ENCODE measurements around the gene ZNF212.

ZNF212 gene

GRCh38 chr7:149255174-149255573 lies 15.7 kb downstream of the ZNF212 start:
- peaks cover 3 to 66% of the 10 kb centered on the region in 2 experiments; a peak in 2 of 3 replicates for H3K36me3 ChIP-seq (ENCODE audit: control insufficient read depth in 2 of 2, insufficient read depth in 1 of 2, low read length in 2 of 2)
- H3K9me3 ChIP-seq (ENCODE audit: control insufficient read depth, insufficient read depth, low read depth, low read length): no peaks in the 10 kb centered on the region
- H3K27ac ChIP-seq (ENCODE audit: extremely low read depth, low read depth, low read length): no peak overlapping the region
- no peak overlapping the region for H3K4me3 ChIP-seq (ENCODE audit: low read depth, low read length)
- ChIA-PET CTCF (interaction anchor here (0.7 kb wide), 1 partner anchor 222 kb away, joined by 3 read pairs; no protein-coding TSS in a partner anchor), POLR2A (no interaction called here)
- TF ChIP-seq, protein P1, sequence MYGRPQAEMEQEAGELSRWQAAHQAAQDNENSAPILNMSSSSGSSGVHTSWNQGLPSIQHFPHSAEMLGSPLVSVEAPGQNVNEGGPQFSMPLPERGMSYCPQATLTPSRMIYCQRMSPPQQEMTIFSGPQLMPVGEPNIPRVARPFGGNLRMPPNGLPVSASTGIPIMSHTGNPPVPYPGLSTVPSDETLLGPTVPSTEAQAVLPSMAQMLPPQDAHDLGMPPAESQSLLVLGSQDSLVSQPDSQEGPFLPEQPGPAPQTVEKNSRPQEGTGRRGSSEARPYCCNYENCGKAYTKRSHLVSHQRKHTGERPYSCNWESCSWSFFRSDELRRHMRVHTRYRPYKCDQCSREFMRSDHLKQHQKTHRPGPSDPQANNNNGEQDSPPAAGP (tag by site-specific recombination; IDR thresholded peaks at IDR 0.05): no peak
- no peak for TF ChIP-seq ZNF423 (tag by site-specific recombination; IDR thresholded peaks at IDR 0.05)
- no peak for TF ChIP-seq ZNF626 (tag by site-specific recombination; IDR thresholded peaks at IDR 0.05)
- TF ChIP-seq, protein P2, sequence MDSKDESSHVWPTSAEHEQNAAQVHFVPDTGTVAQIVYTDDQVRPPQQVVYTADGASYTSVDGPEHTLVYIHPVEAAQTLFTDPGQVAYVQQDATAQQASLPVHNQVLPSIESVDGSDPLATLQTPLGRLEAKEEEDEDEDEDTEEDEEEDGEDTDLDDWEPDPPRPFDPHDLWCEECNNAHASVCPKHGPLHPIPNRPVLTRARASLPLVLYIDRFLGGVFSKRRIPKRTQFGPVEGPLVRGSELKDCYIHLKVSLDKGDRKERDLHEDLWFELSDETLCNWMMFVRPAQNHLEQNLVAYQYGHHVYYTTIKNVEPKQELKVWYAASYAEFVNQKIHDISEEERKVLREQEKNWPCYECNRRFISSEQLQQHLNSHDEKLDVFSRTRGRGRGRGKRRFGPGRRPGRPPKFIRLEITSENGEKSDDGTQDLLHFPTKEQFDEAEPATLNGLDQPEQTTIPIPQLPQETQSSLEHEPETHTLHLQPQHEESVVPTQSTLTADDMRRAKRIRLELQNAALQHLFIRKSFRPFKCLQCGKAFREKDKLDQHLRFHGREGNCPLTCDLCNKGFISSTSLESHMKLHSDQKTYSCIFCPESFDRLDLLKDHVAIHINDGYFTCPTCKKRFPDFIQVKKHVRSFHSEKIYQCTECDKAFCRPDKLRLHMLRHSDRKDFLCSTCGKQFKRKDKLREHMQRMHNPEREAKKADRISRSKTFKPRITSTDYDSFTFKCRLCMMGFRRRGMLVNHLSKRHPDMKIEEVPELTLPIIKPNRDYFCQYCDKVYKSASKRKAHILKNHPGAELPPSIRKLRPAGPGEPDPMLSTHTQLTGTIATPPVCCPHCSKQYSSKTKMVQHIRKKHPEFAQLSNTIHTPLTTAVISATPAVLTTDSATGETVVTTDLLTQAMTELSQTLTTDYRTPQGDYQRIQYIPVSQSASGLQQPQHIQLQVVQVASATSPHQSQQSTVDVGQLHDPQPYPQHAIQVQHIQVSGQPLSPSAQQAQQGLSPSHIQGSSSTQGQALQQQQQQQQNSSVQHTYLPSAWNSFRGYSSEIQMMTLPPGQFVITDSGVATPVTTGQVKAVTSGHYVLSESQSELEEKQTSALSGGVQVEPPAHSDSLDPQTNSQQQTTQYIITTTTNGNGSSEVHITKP (tag by site-specific recombination; IDR thresholded peaks at IDR 0.05): no peak
- no peak for TF ChIP-seq ZNF658 (tag by site-specific recombination; IDR thresholded peaks at IDR 0.05)
- no peak for TF ChIP-seq ZNF248 (tag by site-specific recombination; IDR thresholded peaks at IDR 0.05)
- no peak for TF ChIP-seq ZNF701 (tag by site-specific recombination; IDR thresholded peaks at IDR 0.05)
- TF ChIP-seq ZNF530 (tag by site-specific recombination; IDR thresholded peaks at IDR 0.05; ENCODE audit: low read depth): no peak
- no peak for TF ChIP-seq ZNF302 (tag by site-specific recombination; IDR thresholded peaks at IDR 0.05; ENCODE audit: low read depth)
- TF ChIP-seq SCRT1 (tag by site-specific recombination; IDR thresholded peaks at IDR 0.05; ENCODE audit: borderline replicate concordance): no peak
- no peak for TF ChIP-seq ZNF202 (tag by site-specific recombination; IDR thresholded peaks at IDR 0.05; ENCODE audit: borderline replicate concordance)
- no peaks in the 10 kb centered on the region for H3K4me1 ChIP-seq (ENCODE audit: control insufficient read depth, insufficient read depth, low read length)

GRCh38 chr7:149256568-149256967 lies 17.1 kb downstream of the ZNF212 start:
- TF ChIP-seq SCRT1 (tag by site-specific recombination; IDR thresholded peaks at IDR 0.05; ENCODE audit: borderline replicate concordance): peak; percentile 79
- no peak for TF ChIP-seq ZXDB (tag by site-specific recombination; IDR thresholded peaks at IDR 0.05)
- no peak for TF ChIP-seq ZNF629 (tag by site-specific recombination; IDR thresholded peaks at IDR 0.05)
- peak; percentile 94 for TF ChIP-seq SCRT2 (tag by site-specific recombination; IDR thresholded peaks at IDR 0.05)
- TF ChIP-seq GLIS2 (tag by site-specific recombination; IDR thresholded peaks at IDR 0.05): no peak
- CTCF ChIA-PET: no interaction called here
- POLR2A ChIA-PET: no interaction called here
- no peak overlapping the region for H3K4me3 ChIP-seq (ENCODE audit: low read depth, low read length)
- no peaks in the 10 kb centered on the region for H3K4me1 ChIP-seq (ENCODE audit: control insufficient read depth, insufficient read depth, low read length)
- no peak overlapping the region for H3K27ac ChIP-seq (ENCODE audit: extremely low read depth, low read depth, low read length)
- no peaks in the 10 kb centered on the region for H3K9me3 ChIP-seq (ENCODE audit: control insufficient read depth, insufficient read depth, low read depth, low read length)
- peaks cover 0 to 55% of the 10 kb centered on the region in 2 experiments; a peak in 2 of 3 replicates for H3K36me3 ChIP-seq (ENCODE audit: control insufficient read depth in 2 of 2, insufficient read depth in 1 of 2, low read length in 2 of 2)

- H3K36me3 ChIP-seq (ENCODE audit: control insufficient read depth in 2 of 2, insufficient read depth in 1 of 2, low read length in 2 of 2): peaks cover 0 to 49% of the 10 kb centered on the region in 2 experiments; a peak in 1 of 3 replicates
- H3K9me3 ChIP-seq (ENCODE audit: control insufficient read depth, insufficient read depth, low read depth, low read length): no peaks in the 10 kb centered on the region
- H3K4me1 ChIP-seq (ENCODE audit: control insufficient read depth, insufficient read depth, low read length): no peaks in the 10 kb centered on the region
- no peak overlapping the region for H3K27ac ChIP-seq (ENCODE audit: extremely low read depth, low read depth, low read length)
- no peak overlapping the region for H3K4me3 ChIP-seq (ENCODE audit: low read depth, low read length)
- CTCF ChIA-PET: interaction anchor here (0.6 kb wide), 1 partner anchor 57 kb away, joined by 3 read pairs; no protein-coding TSS in a partner anchor
- POLR2A ChIA-PET: interaction anchor here (0.5 kb wide), 1 partner anchor 122 kb away, joined by 3 read pairs; no protein-coding TSS in a partner anchor
- no peak for TF ChIP-seq ZNF133 (tag by site-specific recombination; IDR thresholded peaks at IDR 0.05)
- TF ChIP-seq ZSCAN16 (tag by site-specific recombination; IDR thresholded peaks at IDR 0.05): no peak
- no peak for TF ChIP-seq OSR2 (tag by site-specific recombination; IDR thresholded peaks at IDR 0.05)
Measured at GRCh38 chr7:149257146-149257545, 17.7 kb downstream of the ZNF212 start.

Measured in HEK293 (cell line).